PFSK-1 (cell line): ENCODE results near the gene LRMDA.

Experiments used
- FOXP2 ChIP-seq: optimal IDR thresholded peaks from 2 replicates; pipeline ENCODE3; 2011; ENCODE audit warnings: borderline replicate concordance, control low read depth, inconsistent platforms; ENCODE audit not compliant: insufficient read depth; ENCODE audit errors: extremely low read length, extremely low read depth
- POLR2AphosphoS5 ChIP-seq: IDR thresholded peaks from 2 replicates; pipeline ENCODE4 v1.6.1; 2012; ENCODE audit warnings: low read depth, mild to moderate bottlenecking, control low read depth, low read length, moderate library complexity
- REST ChIP-seq, 2 experiments: IDR thresholded peaks; 2 replicates each; pipeline versions ENCODE4 v1.6.1 to v1.8.0; 2011 to 2012; ENCODE audit warnings: low read depth in 2 of 2, low read length in 2 of 2, control low read depth in 1 of 2, inconsistent platforms in 1 of 2, mild to moderate bottlenecking in 1 of 2, moderate library complexity in 1 of 2; ENCODE audit not compliant: insufficient read depth in 1 of 2
- SIN3A ChIP-seq: IDR thresholded peaks from 2 replicates; pipeline ENCODE4 v1.6.1; 2012; ENCODE audit warnings: mild to moderate bottlenecking, low read length, moderate library complexity, borderline replicate concordance; ENCODE audit not compliant: insufficient read depth
- TAF1 ChIP-seq: IDR thresholded peaks from 2 replicates; pipeline ENCODE4 v1.6.1; 2012; ENCODE audit warnings: low read length, control low read depth, borderline replicate concordance; ENCODE audit not compliant: insufficient read depth

The LRMDA gene

DNA sequence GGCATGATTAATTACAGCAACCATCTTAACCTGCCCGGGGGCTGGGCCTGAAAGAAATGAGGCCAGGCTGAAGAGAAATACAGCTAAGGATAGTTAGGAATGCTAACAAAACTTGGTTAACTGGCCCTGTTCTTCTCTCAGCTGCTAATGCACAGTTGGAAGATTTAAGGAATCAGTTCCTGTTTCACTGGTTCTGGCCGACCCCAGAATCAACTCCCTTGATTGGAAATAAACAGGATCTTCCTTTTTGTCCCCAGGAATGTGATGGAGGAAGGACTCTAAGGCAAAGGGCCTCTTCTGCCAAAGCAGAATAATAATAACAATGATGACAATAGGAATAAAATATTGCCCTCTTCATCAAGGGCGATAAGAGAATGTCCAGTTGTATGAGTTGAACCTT, 3.5 kb upstream of the LRMDA start:
- TF ChIP-seq REST (IDR thresholded peaks at IDR 0.05; ENCODE audit: insufficient read depth in 1 of 2, low read depth in 2 of 2, low read length in 2 of 2) (no peak), FOXP2 (no peak), TAF1 (no peak), SIN3A (no peak), POLR2AphosphoS5 (no peak)

GRCh38 chr10:75428434-75429158, 2.8 kb upstream of the LRMDA start:
- TF ChIP-seq POLR2AphosphoS5 (no peak), SIN3A (no peak), TAF1 (no peak), REST (IDR thresholded peaks at IDR 0.05; ENCODE audit: insufficient read depth in 1 of 2, low read depth in 2 of 2, low read length in 2 of 2) (no peak)

GRCh38 chr10:75429159-75429827, 2.1 kb upstream of the LRMDA start:
- TF ChIP-seq POLR2AphosphoS5 = no peak
- no peak for TF ChIP-seq REST (IDR thresholded peaks at IDR 0.05; ENCODE audit: insufficient read depth in 1 of 2, low read depth in 2 of 2, low read length in 2 of 2)
- no peak for TF ChIP-seq TAF1
- TF ChIP-seq FOXP2 = no peak

GRCh38 chr10:75430000-75430763, 1.2 kb upstream of the LRMDA start:
- no peak for TF ChIP-seq TAF1
- TF ChIP-seq SIN3A = no peak
- no peak for TF ChIP-seq FOXP2
- no peak for TF ChIP-seq POLR2AphosphoS5
- TF ChIP-seq REST (IDR thresholded peaks at IDR 0.05; ENCODE audit: insufficient read depth in 1 of 2, low read depth in 2 of 2, low read length in 2 of 2) = no peak
